GM13977 (cell line): ENCODE measurements around the gene FOXP4.

Experiments
- DNase-seq: peaks from one replicate; pipeline ENCODE4 v3.0.0; 2012; ENCODE audit warnings: low spot score
- in situ Hi-C: fragments of 300-500 bp; cut with MboI; formaldehyde crosslinking; loops from one replicate; pipeline ENCODE4 v1.12.0; 2022; ENCODE audit warnings: low sequenced_read_pairs, low pct_unique_long_range_greater_than_20kb, mixed read lengths, inconsistent platforms; ENCODE audit not compliant: unreplicated experiment
- TF ChIP-seq, protein P1 (sequence below): IDR thresholded peaks from 2 replicates; pipeline ENCODE4 v1.5.1; 2012; ENCODE audit warnings: mild to moderate bottlenecking, control low read depth; ENCODE audit not compliant: insufficient read depth; ENCODE audit errors: extremely low read depth, missing control alignments

Gene FOXP4

DNA sequence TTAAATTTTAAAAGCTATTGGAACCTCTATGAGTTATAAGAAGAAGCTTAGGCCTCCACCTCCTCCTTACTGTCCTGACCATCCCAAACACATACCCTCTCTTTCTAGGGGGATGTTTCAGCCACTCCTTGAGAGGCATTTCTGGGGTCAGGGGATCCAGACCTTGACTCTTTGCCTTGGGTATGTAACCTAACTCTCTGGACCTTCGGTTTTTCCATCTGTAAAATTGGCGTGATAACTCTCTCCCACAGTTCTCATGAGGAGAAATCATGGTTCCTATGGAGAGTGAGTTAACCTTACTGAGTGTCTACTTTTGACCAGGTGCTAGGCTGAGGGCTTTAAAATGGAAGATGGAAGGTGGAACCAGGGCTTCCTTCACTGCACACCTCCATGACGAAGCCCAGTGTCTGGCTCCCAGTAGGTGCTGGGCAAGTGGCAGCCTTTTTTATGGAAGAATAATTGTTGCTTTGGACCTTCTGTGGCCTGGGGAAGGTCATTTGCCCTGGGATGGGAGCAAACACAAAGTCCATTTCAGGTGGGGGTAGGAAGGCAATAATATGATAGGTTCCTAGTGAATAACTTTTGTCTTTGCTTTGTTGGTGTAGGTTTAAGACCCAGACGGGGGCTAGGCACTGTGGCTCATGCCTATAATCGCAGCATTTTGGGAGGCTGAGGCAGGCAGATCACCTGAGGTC, 18.4 kb downstream of the FOXP4 start:
- in situ Hi-C loops: no loop called here
- TF ChIP-seq, protein P1, sequence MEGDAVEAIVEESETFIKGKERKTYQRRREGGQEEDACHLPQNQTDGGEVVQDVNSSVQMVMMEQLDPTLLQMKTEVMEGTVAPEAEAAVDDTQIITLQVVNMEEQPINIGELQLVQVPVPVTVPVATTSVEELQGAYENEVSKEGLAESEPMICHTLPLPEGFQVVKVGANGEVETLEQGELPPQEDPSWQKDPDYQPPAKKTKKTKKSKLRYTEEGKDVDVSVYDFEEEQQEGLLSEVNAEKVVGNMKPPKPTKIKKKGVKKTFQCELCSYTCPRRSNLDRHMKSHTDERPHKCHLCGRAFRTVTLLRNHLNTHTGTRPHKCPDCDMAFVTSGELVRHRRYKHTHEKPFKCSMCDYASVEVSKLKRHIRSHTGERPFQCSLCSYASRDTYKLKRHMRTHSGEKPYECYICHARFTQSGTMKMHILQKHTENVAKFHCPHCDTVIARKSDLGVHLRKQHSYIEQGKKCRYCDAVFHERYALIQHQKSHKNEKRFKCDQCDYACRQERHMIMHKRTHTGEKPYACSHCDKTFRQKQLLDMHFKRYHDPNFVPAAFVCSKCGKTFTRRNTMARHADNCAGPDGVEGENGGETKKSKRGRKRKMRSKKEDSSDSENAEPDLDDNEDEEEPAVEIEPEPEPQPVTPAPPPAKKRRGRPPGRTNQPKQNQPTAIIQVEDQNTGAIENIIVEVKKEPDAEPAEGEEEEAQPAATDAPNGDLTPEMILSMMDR: no peak
- DNase-seq: no peak

DNA sequence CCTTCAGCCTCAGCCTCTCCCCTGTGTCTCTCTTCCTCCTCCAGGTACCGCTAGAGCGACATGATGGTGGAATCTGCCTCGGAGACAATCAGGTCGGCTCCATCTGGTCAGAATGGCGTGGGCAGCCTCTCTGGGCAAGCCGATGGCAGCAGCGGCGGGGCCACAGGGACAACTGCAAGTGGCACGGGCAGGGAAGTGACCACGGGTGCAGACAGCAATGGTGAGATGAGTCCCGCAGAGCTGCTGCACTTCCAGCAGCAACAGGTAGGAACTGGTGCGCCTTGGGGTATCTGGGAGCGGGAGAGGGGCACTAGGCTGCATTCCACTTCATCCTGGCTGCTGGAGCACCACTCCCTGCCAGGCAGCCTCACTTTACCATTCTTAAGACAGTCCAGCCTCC, 19.5 kb downstream of the FOXP4 start:
- DNase-seq: no peak
- TF ChIP-seq, protein P1: no peak
- in situ Hi-C loops: no loop called here

DNA sequence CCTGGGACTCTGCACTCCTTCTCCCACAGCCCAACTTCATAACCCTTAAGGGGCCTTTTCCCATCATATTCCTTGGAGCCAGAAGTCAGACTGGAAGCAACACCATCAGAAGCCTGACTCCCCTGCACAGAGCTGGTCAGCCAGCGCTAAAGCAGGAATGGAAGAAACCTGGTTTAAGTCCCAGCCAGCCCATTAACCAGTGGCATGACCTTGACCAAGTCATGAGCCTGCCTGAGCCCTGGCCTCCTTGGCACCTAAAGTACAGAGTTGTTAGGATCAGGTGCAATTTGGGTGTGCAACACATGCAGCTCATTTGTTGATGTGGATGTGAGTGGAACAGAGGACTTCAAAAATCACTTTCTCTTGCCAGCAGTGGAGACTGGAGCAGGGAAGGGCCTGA, 20.8 kb downstream of the FOXP4 start:
- DNase-seq: no peak
- TF ChIP-seq, protein P1: no peak
- in situ Hi-C loops: no loop called here

GRCh38 chr6:41567684-41568083, 21.5 kb downstream of the FOXP4 start:
- in situ Hi-C loops: no loop called here

GRCh38 chr6:41568202-41568584, 22.0 kb downstream of the FOXP4 start:
- TF ChIP-seq, protein P1: no peak
- in situ Hi-C loops: no loop called here
- DNase-seq: no peak

More at GRCh38 chr6:41567684-41568083, 21.5 kb downstream of the FOXP4 start:
- TF ChIP-seq, protein P1: no peak
- no peak for DNase-seq

DNA sequence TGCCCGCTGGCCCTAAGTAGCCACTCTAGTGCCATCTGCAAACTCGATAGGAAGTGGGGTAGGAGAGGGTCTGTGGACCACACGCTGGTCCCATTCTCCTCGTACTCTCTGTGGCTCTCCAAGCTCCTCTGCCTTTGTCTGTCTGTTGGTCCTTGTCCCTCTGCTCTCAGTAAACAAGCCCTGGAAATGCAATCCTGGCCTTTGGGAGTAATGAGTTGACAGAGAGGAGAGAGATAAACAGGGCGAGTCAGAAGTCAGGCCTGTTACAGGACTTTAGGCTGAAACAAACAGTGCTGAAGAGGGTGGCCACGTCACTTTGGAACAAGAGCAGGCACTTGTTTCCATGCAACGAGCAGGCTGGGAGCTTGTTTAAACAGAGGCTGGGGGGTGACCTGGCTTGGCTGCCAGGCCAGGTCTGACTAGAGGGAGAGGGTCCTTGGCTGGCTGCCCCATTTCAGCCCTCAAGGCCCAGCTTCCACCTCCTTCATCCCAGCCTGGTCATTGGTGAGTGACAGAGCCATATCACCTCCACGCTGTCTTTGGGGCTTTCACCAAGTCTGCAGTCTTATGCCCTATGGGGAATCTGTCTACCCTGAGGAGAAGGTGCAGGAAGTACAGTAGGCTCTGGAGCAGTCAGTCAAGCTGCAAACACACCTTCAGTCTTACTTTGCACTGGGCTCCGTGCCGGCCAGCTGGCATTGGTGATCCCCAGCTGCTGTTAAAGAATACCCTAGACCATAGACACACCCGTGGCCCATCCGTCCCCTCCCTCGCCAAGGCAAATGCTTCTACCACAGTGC, 22.6 kb downstream of the FOXP4 start:
- no peak for DNase-seq
- TF ChIP-seq, protein P1: no peak
- in situ Hi-C loops: no loop called here
